Neuronal stem cell (in vitro differentiated cells): Measurements from ENCODE around the gene DDOST.

Experiments
- DNase-seq: peaks from one replicate; pipeline ENCODE4 v3.0.0-alpha.2; 2013; ENCODE audit warnings: low spot score
- H2AFZ ChIP-seq: one replicate; pipeline ENCODE4 v1.6.1; 2013; ENCODE audit warnings: mild to moderate bottlenecking, low read length, inconsistent platforms
- H2AK5ac ChIP-seq: 2 replicates; pipeline ENCODE4 v1.6.1; 2013; ENCODE audit warnings: low read depth, mild to moderate bottlenecking, inconsistent platforms, low read length, moderate library complexity, mixed read lengths
- H2BK120ac ChIP-seq: 2 replicates; pipeline ENCODE4 v1.6.1; 2013; ENCODE audit warnings: low read depth, mild to moderate bottlenecking, inconsistent platforms, low read length, moderate library complexity, mixed read lengths
- H2BK12ac ChIP-seq: one replicate; pipeline ENCODE4 v1.6.1; 2013; ENCODE audit warnings: low read length, inconsistent platforms
- H2BK15ac ChIP-seq: 2 replicates; pipeline ENCODE4 v1.6.1; 2013; ENCODE audit warnings: mild to moderate bottlenecking, low read length, inconsistent platforms, mixed read lengths
- H2BK5ac ChIP-seq: one replicate; pipeline ENCODE4 v1.6.1; 2013; ENCODE audit warnings: inconsistent platforms, mild to moderate bottlenecking, low read length, moderate library complexity
- H3K14ac ChIP-seq: one replicate; pipeline ENCODE4 v1.6.1; 2013; ENCODE audit warnings: low read length, inconsistent platforms
- H3K18ac ChIP-seq: 2 replicates; pipeline ENCODE4 v1.6.1; 2013; ENCODE audit warnings: low read length, inconsistent platforms
- H3K23ac ChIP-seq: 2 replicates; pipeline ENCODE4 v1.6.1; 2013; ENCODE audit warnings: low read depth, mild to moderate bottlenecking, mixed read lengths, low read length, inconsistent platforms; ENCODE audit not compliant: poor library complexity
- H3K27ac ChIP-seq: replicated peaks from 3 replicates; pipeline ENCODE4 v1.5.1; 2013; ENCODE audit warnings: low read length, inconsistent platforms
- H3K27me3 ChIP-seq, 3 experiments: 2 replicates each; pipeline ENCODE4 v1.6.1; 2013; ENCODE audit warnings: low read length in 3 of 3, mild to moderate bottlenecking in 2 of 3, inconsistent platforms in 1 of 3, low read depth in 1 of 3, mixed read lengths in 1 of 3, moderate library complexity in 1 of 3; ENCODE audit not compliant: control insufficient read depth in 3 of 3, insufficient read depth in 3 of 3
- H3K36me3 ChIP-seq, 2 donors: replicated peaks in 1 of 2; 2 replicates each; pipeline ENCODE4 v1.6.1; 2013; ENCODE audit warnings: low read length in 2 of 2; ENCODE audit not compliant: control insufficient read depth in 2 of 2, insufficient read depth in 2 of 2
- H3K4ac ChIP-seq: 2 replicates; pipeline ENCODE4 v1.6.1; 2013; ENCODE audit warnings: inconsistent platforms, mild to moderate bottlenecking, low read length, moderate library complexity
- H3K4me1 ChIP-seq, 2 donors: 1 replicate in 1 of 2; 2 replicates in 1 of 2; pipeline ENCODE4 v1.6.1; 2013; ENCODE audit warnings: low read length in 2 of 2, low read depth in 1 of 2; ENCODE audit not compliant: control insufficient read depth in 2 of 2, insufficient read depth in 1 of 2
- H3K4me2 ChIP-seq: one replicate; pipeline ENCODE4 v1.6.1; 2013; ENCODE audit warnings: mild to moderate bottlenecking, low read length, inconsistent platforms; ENCODE audit not compliant: insufficient read depth, poor library complexity, severe bottlenecking
- H3K4me3 ChIP-seq, 2 donors: 2 replicates each; pipeline ENCODE4 v1.5.1; 2013; ENCODE audit warnings: low read length in 2 of 2, mild to moderate bottlenecking in 2 of 2, inconsistent platforms in 1 of 2, moderate library complexity in 1 of 2
- H3K79me1 ChIP-seq: one replicate; pipeline ENCODE4 v1.6.1; 2013; ENCODE audit warnings: low read depth, mild to moderate bottlenecking, inconsistent platforms, low read length, moderate library complexity
- H3K9ac ChIP-seq: one replicate; pipeline ENCODE4 v1.6.1; 2013; ENCODE audit warnings: mild to moderate bottlenecking, low read depth, low read length, inconsistent platforms; ENCODE audit not compliant: poor library complexity
- H3K9me3 ChIP-seq, 2 donors: replicated peaks in 1 of 2; 2 replicates each; pipeline versions ENCODE3 to v1.6.1; 2013; ENCODE audit warnings: low read length in 2 of 2, mild to moderate bottlenecking in 2 of 2, inconsistent platforms in 1 of 2, low read depth in 1 of 2, mixed read lengths in 1 of 2, moderate library complexity in 1 of 2; ENCODE audit not compliant: control insufficient read depth in 2 of 2, insufficient read depth in 1 of 2
- H4K8ac ChIP-seq: one replicate; pipeline ENCODE4 v1.6.1; 2013; ENCODE audit warnings: low read depth, mild to moderate bottlenecking, inconsistent platforms, low read length, moderate library complexity
- H4K91ac ChIP-seq: one replicate; pipeline ENCODE4 v1.6.1; 2013; ENCODE audit warnings: low read length, low read depth, mild to moderate bottlenecking, inconsistent platforms; ENCODE audit not compliant: poor library complexity
- WGBS, 2 donors: extraction: QIAGEN DNeasy Blood & Tissue Kit; methylation state at CpG; one replicate each; pipeline ENCODE4 v1.1.7; 2013; ENCODE audit warnings: missing lambda C conversion rate in 2 of 2, mixed read lengths in 1 of 2; ENCODE audit not compliant: insufficient read length in 2 of 2, insufficient replicate concordance in 1 of 2; ENCODE audit errors: extremely low coverage in 2 of 2; 5-methylcytosine and 5-hydroxymethylcytosine counted together

The DDOST gene

DNA sequence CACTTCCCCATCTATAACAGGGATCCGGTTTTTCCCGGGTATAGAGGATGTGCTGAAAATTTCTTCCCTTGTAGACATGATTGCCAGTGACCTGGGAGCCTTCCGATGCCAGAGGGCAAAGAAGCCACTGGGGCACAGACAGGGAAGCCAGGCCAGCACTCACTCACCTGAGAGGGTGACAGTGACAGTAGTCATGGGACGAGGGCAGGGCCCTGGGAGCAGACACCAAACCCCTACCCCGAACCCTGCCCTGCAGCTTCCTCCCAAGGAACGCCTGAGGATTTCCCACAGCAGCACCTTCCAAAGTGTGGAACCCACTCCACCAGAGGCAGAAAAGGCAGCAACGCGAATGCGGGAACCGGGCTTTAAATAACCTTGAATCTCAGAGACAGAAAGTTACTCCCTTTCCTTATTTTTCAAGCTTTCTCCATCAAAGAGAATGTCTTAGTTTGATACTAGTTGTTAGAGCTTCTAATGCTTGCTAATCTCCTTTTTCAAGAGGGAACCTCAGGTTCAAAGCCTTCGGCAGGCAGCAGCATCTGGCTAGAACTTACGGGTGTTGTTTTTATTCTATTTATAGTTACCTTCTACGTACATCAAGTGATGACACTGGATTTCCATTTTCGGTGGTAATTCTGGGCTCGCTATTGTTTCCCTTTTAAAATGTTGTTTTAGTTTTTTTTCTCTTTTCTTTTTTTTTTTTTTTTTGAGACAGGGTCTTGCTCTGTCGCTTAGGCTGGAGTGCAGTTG, 2.8 kb downstream of the DDOST start:
- WGBS, 2 donors = no CpG with 5 or more reads among the region's 16 CpGs
- no peak overlapping the region for H3K27ac ChIP-seq
- peaks cover 31 to 65% of the 10 kb centered on the region in 2 donors for H3K36me3 ChIP-seq

GRCh38 chr1:20657024-20657423, 4.1 kb downstream of the DDOST start:
- H2BK120ac ChIP-seq = no peak overlapping the region
- no peak overlapping the region for H3K4ac ChIP-seq
- H3K14ac ChIP-seq = no peak overlapping the region
- no peak overlapping the region for H3K4me2 ChIP-seq
- peaks cover 41 to 78% of the 10 kb centered on the region in 2 donors for H3K36me3 ChIP-seq
- H3K9me3 ChIP-seq = no peaks in the 10 kb centered on the region
- no peak overlapping the region for H4K91ac ChIP-seq
- DNase-seq = no peak
- H2BK12ac ChIP-seq = no peak overlapping the region
- peak overlapping the region; percentile 38 for H3K23ac ChIP-seq
- no peak overlapping the region for H3K18ac ChIP-seq
- no peak overlapping the region for H2BK5ac ChIP-seq
- H3K9ac ChIP-seq = no peak overlapping the region
- no CpG with 5 or more reads among the region's 12 CpGs for WGBS, 2 donors
- no peak overlapping the region for H3K4me3 ChIP-seq
- no peak overlapping the region for H3K27ac ChIP-seq
- H4K8ac ChIP-seq = no peak overlapping the region
- no peak overlapping the region for H2AK5ac ChIP-seq
- H3K4me1 ChIP-seq = peaks cover 5 to 6% of the 10 kb centered on the region in 2 donors
- peaks cover 8% of the 10 kb centered on the region for H3K79me1 ChIP-seq
- H2AFZ ChIP-seq = no peak overlapping the region
- no peak overlapping the region for H2BK15ac ChIP-seq
- no peaks in the 10 kb centered on the region for H3K27me3 ChIP-seq

More for the DNA sequence above, 2.8 kb downstream of the DDOST start:
- H3K79me1 ChIP-seq = peaks cover 8% of the 10 kb centered on the region
- no peak overlapping the region for H2BK120ac ChIP-seq
- H3K4ac ChIP-seq = no peak overlapping the region
- no peak overlapping the region for H4K8ac ChIP-seq
- H3K9me3 ChIP-seq = no peaks in the 10 kb centered on the region
- no peak overlapping the region for H3K23ac ChIP-seq
- no peaks in the 10 kb centered on the region for H3K27me3 ChIP-seq
- no peak overlapping the region for H3K9ac ChIP-seq
- H2BK15ac ChIP-seq = no peak overlapping the region
- no peak overlapping the region for H2AK5ac ChIP-seq
- peaks cover 8 to 11% of the 10 kb centered on the region in 2 donors for H3K4me1 ChIP-seq
- DNase-seq = no peak
- H2AFZ ChIP-seq = no peak overlapping the region
- no peak overlapping the region for H3K18ac ChIP-seq
- H3K4me3 ChIP-seq = no peak overlapping the region
- H3K4me2 ChIP-seq = no peak overlapping the region
- no peak overlapping the region for H4K91ac ChIP-seq
- H2BK12ac ChIP-seq = no peak overlapping the region
- H2BK5ac ChIP-seq = no peak overlapping the region
- no peak overlapping the region for H3K14ac ChIP-seq

DNA sequence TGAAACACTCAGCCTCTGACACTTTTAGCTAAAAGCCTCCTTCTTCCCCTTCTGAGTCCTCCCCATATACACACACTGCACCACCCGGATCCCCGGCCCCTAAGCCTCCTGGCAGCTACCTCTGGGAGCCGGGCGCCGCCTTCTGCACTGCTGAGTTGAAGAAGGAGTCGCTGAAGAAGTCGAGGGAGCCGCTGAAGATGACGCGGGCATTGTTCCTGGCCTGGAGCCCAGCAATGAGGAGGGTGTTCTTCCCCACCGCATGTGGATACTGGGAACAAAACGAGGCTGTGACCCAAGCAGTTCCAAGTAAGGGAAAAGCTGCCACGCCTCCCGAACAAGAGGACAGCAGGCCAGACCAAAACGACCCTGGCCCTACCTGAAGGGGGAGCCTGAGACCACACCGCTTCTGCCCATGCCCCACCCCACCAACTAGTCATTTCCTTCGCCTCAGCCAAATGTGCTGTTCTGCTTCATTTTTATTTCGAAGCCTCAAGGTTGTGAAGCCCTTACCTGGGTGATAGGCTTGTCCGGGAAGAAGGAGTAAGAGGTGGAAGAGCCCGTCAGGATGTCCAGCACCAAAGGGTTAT, 7.0 kb downstream of the DDOST start:
- Histone ChIP-seq H4K8ac (no peak overlapping the region), H3K4me3 (no peak overlapping the region), H2BK120ac (no peak overlapping the region), H2BK12ac (no peak overlapping the region), H3K9ac (no peak overlapping the region), H2BK5ac (no peak overlapping the region), H4K91ac (no peak overlapping the region), H2BK15ac (no peak overlapping the region), H3K36me3 (peaks cover 49 to 96% of the 10 kb centered on the region in 2 donors), H2AFZ (no peak overlapping the region), H3K27ac (no peak overlapping the region), H3K4me2 (no peak overlapping the region), H3K23ac (no peak overlapping the region), H2AK5ac (no peak overlapping the region), H3K27me3 (no peaks in the 10 kb centered on the region), H3K4me1 (no peaks in the 10 kb centered on the region), H3K18ac (no peak overlapping the region), H3K9me3 (no peaks in the 10 kb centered on the region), H3K4ac (no peak overlapping the region), H3K79me1 (peaks cover 3% of the 10 kb centered on the region), H3K14ac (no peak overlapping the region)
- DNase-seq = no peak
- no CpG with 5 or more reads among the region's 20 CpGs for WGBS, 2 donors

DNA sequence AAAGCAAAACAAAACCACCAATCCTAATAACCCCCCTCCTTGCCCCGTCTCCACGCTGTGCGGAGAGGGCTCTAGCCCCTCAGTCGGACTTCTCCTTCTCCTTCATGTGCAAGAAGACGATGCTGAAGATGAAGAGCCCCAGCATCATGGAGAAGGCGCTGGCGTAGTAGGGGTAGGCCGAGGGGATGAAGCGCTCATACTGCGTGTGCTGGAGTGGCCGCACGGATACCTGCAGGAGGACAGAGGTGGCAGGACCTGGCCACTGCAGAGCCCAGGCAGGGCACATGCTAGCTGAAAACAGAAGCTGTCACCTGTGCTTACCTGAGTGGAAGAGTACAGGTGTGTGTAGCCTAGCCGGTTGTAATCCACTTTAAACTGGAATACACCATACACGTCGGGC, 8.9 kb downstream of the DDOST start:
- H2BK5ac ChIP-seq = no peak overlapping the region
- peaks cover 3% of the 10 kb centered on the region for H3K79me1 ChIP-seq
- H3K23ac ChIP-seq = no peak overlapping the region
- H3K4ac ChIP-seq = no peak overlapping the region
- H3K9ac ChIP-seq = no peak overlapping the region
- no peak overlapping the region for H2BK120ac ChIP-seq
- H3K9me3 ChIP-seq = no peaks in the 10 kb centered on the region
- no peak overlapping the region for H4K91ac ChIP-seq
- DNase-seq = no peak
- no peak overlapping the region for H3K18ac ChIP-seq
- H4K8ac ChIP-seq = no peak overlapping the region
- H3K36me3 ChIP-seq = peaks cover 55 to 91% of the 10 kb centered on the region in 2 donors
- no peak overlapping the region for H2AK5ac ChIP-seq
- H3K4me1 ChIP-seq = no peaks in the 10 kb centered on the region
- H2BK12ac ChIP-seq = no peak overlapping the region
- H3K4me2 ChIP-seq = no peak overlapping the region
- peak overlapping the region in 1 of 2 donors; percentile 36 for H3K4me3 ChIP-seq
- H3K14ac ChIP-seq = no peak overlapping the region
- no peak overlapping the region for H2BK15ac ChIP-seq
- WGBS, 2 donors = no CpG with 5 or more reads among the region's 15 CpGs
- H2AFZ ChIP-seq = no peak overlapping the region
- no peak overlapping the region for H3K27ac ChIP-seq
- H3K27me3 ChIP-seq = no peaks in the 10 kb centered on the region
